Measurements from ENCODE around the gene BCAS3.

DNA sequence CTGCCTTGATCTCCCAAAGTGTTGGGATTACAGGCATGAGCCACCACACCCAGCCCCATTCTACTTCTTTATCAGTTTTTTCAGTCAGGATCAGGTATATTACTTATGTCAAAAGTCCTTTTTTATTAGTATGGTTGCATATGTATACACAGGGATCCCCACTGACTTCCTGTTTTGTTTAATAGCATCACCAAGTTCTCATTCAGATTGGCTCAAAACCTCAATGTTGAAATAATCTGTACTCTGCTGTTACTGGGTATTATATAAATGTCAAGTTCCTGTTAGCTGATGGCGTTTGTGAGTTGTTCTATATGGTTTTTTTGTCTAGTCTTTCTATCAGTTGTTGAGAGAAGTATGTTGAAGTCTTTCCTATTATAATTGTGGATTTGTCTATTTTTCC is 168.5 kb downstream of the BCAS3 start:
- no peak for TF ChIP-seq EP300 (conservative IDR thresholded peaks at IDR 0.05; ENCODE audit: poor library complexity, severe bottlenecking)
- TF ChIP-seq CTCF (IDR thresholded peaks at IDR 0.05; ENCODE audit: poor library complexity, severe bottlenecking) = no peak
- TF ChIP-seq REST (IDR thresholded peaks at IDR 0.05; ENCODE audit: borderline replicate concordance) = no peak
- TF ChIP-seq EZH2 (IDR thresholded peaks at IDR 0.05; ENCODE audit: borderline replicate concordance, insufficient read depth, low read length, poor library complexity, severe bottlenecking) = no peak
- no peak for TF ChIP-seq RAD21 (conservative IDR thresholded peaks at IDR 0.05)
